BJ (cell line): ENCODE results near the gene RAD18. TPM values are rescaled to one million over a fixed set of nuclear protein-coding genes. Genes with fewer than 3 reads are reported as not detected.

Source experiments
- CTCF ChIA-PET: fragments of 350-600 bp; formaldehyde crosslinking; extraction: SDS; loops from one replicate; lab custom pipeline; 2021; ENCODE audit warnings: antibody characterized with exemption, inconsistent platforms; lab: Yijun Ruan, JAX
- POLR2A ChIA-PET: fragments of 300-600 bp; sonication (Branson Sonifier 250); formaldehyde crosslinking; extraction: SDS; loops from one replicate; lab custom pipeline; 2021; ENCODE audit warnings: antibody characterized with exemption; lab: Charles Lee
- DNase-seq: peaks from one replicate; pipeline ENCODE4 v3.0.0-alpha.2; 2011; ENCODE audit warnings: low read depth
- H3K27me3 ChIP-seq: 2 replicates; pipeline ENCODE4 v1.6.0; 2011; ENCODE audit warnings: low read length; ENCODE audit not compliant: control insufficient read depth, insufficient read depth
- H3K36me3 ChIP-seq: 2 replicates; pipeline ENCODE4 v1.5.1; 2011; ENCODE audit warnings: low read length; ENCODE audit not compliant: control insufficient read depth, insufficient read depth
- H3K4me3 ChIP-seq: 2 replicates; pipeline ENCODE4 v1.5.1; 2011; ENCODE audit warnings: low read depth, mild to moderate bottlenecking, control low read depth, low read length
- polyA plus RNA-seq: library from polyadenylated mRNA; depleted of rRNA; stranded (reverse); fragments of >200 nt; gene quantifications from 2 replicates; pipeline ENCODE4 v1.2.3, GENCODE V29; 2011
- TF ChIP-seq, protein P1 (sequence below): IDR thresholded peaks from 2 replicates; pipeline ENCODE4 v1.5.1; 2011; ENCODE audit warnings: low read depth, mild to moderate bottlenecking, control low read depth, inconsistent platforms, low read length, moderate library complexity; ENCODE audit not compliant: insufficient read depth

The RAD18 gene
- polyA plus RNA-seq, 1 experiment = 13.8 TPM

DNA sequence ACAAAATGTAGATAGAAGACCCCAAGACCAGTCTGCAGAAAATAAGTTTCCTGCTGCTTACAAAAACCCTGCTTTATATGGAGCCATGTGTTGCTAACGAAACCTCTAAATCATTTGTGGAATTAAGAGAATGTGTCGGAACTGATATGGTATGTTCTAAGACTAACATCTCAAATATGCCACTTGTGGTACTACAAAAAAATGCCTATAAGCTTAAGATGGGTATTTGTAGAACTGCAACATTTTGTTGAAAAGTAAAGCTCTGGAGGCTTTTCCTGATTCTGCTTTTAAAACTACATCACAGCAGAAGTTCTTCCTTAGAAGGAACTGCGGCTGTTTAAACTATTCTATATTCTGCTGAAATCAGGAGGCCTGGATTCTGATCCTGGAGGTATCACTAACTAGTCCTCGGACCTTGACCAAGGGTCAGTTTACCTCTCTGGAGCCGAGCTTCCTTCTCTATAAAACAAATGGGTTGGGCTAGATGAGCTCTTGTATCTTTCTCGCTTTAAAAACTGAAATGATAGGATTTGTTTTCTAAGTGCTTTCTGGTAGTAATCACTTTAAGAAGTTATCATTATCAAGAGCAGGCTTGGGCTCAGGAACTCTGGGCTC is 74.9 kb downstream of the RAD18 start:
- TF ChIP-seq, protein P1, sequence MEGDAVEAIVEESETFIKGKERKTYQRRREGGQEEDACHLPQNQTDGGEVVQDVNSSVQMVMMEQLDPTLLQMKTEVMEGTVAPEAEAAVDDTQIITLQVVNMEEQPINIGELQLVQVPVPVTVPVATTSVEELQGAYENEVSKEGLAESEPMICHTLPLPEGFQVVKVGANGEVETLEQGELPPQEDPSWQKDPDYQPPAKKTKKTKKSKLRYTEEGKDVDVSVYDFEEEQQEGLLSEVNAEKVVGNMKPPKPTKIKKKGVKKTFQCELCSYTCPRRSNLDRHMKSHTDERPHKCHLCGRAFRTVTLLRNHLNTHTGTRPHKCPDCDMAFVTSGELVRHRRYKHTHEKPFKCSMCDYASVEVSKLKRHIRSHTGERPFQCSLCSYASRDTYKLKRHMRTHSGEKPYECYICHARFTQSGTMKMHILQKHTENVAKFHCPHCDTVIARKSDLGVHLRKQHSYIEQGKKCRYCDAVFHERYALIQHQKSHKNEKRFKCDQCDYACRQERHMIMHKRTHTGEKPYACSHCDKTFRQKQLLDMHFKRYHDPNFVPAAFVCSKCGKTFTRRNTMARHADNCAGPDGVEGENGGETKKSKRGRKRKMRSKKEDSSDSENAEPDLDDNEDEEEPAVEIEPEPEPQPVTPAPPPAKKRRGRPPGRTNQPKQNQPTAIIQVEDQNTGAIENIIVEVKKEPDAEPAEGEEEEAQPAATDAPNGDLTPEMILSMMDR = no peak
- Histone ChIP-seq H3K4me3 (no peak overlapping the region), H3K36me3 (no peaks in the 10 kb centered on the region), H3K27me3 (no peaks in the 10 kb centered on the region)
- POLR2A ChIA-PET = interaction anchor here (0.6 to 2.2 kb wide), 9 partner anchors 19 to 400 kb away, joined by 3 to 9 read pairs (median 6); partner anchors contain the start of genes LMCD1 and OXTR
- DNase-seq = peak; percentile 86
- CTCF ChIA-PET = interaction anchor here (0.6 to 10.2 kb wide), 10 partner anchors 8 to 401 kb away, joined by 3 to 89 read pairs (median 3); partner anchors contain the start of gene OXTR

DNA sequence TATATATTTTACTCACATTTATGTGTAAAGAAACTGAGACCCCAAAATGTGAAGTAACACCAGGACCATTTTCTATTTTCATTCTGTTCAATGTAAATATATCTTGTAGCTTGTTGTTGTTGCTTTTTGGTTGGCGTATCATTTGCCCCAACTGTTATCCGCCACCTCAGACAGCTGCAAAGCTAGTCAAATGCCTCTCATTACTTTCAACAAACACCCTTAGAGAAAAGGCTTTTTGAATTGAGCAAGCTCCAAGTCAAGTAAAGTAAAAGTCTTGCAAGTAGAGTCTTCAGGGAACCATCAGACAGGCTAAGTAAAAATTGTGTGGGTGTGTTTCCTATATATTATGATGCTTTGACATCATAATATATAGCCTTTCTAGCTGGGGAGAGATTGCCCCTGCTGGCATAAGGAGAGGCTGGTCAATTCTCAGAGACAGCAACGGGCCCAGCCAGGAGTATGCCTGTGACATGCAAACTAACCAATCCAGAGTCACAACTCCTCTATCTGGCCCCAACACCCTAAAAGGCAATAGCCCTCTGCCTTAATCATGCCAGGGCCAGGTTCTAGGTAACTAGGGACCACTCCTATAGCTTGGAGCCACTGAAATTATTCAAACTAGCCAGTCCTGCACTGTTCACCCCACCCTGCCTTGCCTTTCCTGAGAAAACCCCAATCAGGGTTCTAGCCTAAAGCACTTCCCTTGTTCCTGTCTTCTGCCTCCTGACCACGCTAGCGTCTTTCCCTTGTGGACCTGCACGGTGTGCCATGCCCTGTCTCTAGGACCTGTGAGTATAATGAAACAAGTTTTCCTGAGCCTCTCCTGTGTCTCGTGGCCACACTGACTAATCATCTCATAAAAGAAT is 75.6 kb downstream of the RAD18 start:
- ChIA-PET POLR2A (interaction anchor here (0.7 to 2.2 kb wide), 8 partner anchors 36 to 386 kb away, joined by 3 to 9 read pairs (median 6); partner anchors contain the start of genes LMCD1 and OXTR), CTCF (interaction anchor here (0.6 to 10.2 kb wide), 12 partner anchors 9 to 401 kb away, joined by 3 to 89 read pairs (median 3); partner anchors contain the start of gene OXTR)
- DNase-seq = no peak
- no peak overlapping the region for H3K4me3 ChIP-seq
- no peaks in the 10 kb centered on the region for H3K36me3 ChIP-seq
- TF ChIP-seq, protein P1 = no peak
- H3K27me3 ChIP-seq = no peaks in the 10 kb centered on the region

DNA sequence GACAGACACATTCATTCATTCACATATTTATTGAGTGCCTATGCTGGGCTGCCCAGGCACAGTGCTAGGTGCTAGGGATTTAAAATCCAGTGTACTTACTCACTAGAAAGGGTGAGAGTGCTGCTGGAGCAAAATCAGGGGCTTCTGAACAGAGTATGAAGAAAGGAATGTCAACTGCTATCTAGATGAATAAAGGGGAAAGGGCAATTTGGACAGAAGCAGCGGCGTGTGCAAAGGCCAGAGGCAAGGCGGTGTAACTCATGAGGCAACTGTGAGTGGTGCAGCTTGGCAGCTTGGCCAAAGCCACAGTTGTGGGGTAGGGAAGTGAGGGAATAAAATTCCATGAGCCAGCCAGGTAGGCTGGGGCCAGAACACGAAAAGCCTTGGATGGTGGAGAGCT is 76.7 kb downstream of the RAD18 start:
- CTCF ChIA-PET = interaction anchor here (1.1 to 10.2 kb wide), 6 partner anchors 13 to 224 kb away, joined by 3 to 89 read pairs (median 3); partner anchors contain the start of gene OXTR
- H3K4me3 ChIP-seq = no peak overlapping the region

DNA sequence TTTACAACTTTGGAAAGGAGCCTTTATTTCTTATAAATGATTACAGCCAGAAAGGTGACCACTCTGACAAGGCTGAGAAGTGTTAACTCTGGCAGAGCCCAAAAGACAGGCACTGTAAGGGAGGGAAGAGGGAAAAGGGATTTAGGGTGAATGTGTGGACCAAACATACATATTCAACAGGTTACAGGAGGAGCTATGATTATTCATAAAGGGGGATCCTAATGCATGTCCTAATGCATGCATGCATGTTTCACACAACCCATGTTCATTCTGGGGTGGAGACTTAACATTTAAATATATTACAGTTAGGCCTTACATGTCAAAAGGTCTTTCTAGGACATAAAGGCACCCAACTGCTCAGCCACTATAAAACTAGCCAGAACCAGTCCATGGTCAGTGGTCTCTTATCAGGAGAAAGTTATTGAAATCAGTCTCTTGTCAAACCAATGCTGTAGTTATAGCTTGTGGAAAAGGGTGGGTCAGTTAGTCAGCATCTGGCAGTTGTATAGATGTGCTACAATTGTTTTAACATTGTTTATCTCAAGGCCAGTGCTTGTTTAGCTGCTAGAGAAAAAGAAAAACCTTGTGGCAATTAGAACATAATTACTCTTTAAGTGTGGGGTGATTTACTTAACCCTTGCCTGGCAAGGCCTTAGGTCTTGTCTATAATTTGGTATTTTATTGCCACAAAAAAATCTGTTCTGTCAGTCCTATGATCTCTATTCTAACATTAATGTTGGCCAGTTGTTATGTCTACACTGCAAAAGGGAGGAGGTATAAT is 77.5 kb downstream of the RAD18 start:
- H3K36me3 ChIP-seq = no peaks in the 10 kb centered on the region
- POLR2A ChIA-PET = interaction anchor here (0.5 to 0.9 kb wide), 2 partner anchors 14 to 36 kb away, joined by 3 read pairs; no protein-coding TSS in a partner anchor
- no peak for DNase-seq
- H3K27me3 ChIP-seq = no peaks in the 10 kb centered on the region
- CTCF ChIA-PET = interaction anchor here (0.7 to 10.2 kb wide), 2 partner anchors 8 to 116 kb away, joined by 3 to 89 read pairs; partner anchors contain the start of gene OXTR
- H3K4me3 ChIP-seq = no peak overlapping the region
- TF ChIP-seq, protein P1 = no peak

More for the DNA sequence above, 76.7 kb downstream of the RAD18 start:
- Histone ChIP-seq H3K27me3 (no peaks in the 10 kb centered on the region), H3K36me3 (no peaks in the 10 kb centered on the region)
- POLR2A ChIA-PET = no interaction called here
- DNase-seq = no peak
- TF ChIP-seq, protein P1 = no peak
